CD14-positive monocyte (primary cell): ENCODE data around the gene GABRG3. TPM values are rescaled to one million over a fixed set of nuclear protein-coding genes. Genes with fewer than 3 reads are reported as not detected.

Source experiments
- DNase-seq, 3 donors: peaks; one replicate each; pipeline ENCODE4 v3.0.0-alpha.2; 2011 to 2022
- H2AFZ ChIP-seq: 2 replicates; pipeline ENCODE4 v1.6.0; 2012; ENCODE audit warnings: mild to moderate bottlenecking, low read depth, low read length, inconsistent platforms; ENCODE audit not compliant: insufficient read depth, poor library complexity, severe bottlenecking
- H3K27ac ChIP-seq, 2 donors: 1 replicate in 1 of 2; 2 replicates in 1 of 2; pipeline ENCODE4 v1.5.1; 2012 to 2013; ENCODE audit warnings: low read length in 2 of 2, control low read depth in 1 of 2, inconsistent platforms in 1 of 2, low read depth in 1 of 2, mild to moderate bottlenecking in 1 of 2
- H3K27me3 ChIP-seq, 2 donors: one replicate each; pipeline versions ENCODE4 v1.6.0 to v1.6.1; 2011 to 2013; ENCODE audit warnings: low read length in 2 of 2; ENCODE audit not compliant: control insufficient read depth in 2 of 2, insufficient read depth in 2 of 2
- H3K36me3 ChIP-seq, 2 donors: replicated peaks in 1 of 2; 1 replicate in 1 of 2; 2 replicates in 1 of 2; pipeline versions ENCODE4 v1.5.1 to v1.6.1; 2012 to 2013; ENCODE audit warnings: low read length in 2 of 2, control low read depth in 1 of 2, inconsistent platforms in 1 of 2, mild to moderate bottlenecking in 1 of 2; ENCODE audit not compliant: insufficient read depth in 2 of 2, control insufficient read depth in 1 of 2
- H3K4me1 ChIP-seq, 2 donors: 1 replicate in 1 of 2; 2 replicates in 1 of 2; pipeline versions ENCODE4 v1.5.1 to v1.6.1; 2012 to 2013; ENCODE audit warnings: low read length in 2 of 2, control low read depth in 1 of 2, inconsistent platforms in 1 of 2, mild to moderate bottlenecking in 1 of 2, moderate library complexity in 1 of 2; ENCODE audit not compliant: insufficient read depth in 2 of 2, control insufficient read depth in 1 of 2
- H3K4me2 ChIP-seq: replicated peaks from 2 replicates; pipeline ENCODE3; 2012; ENCODE audit warnings: low read length, moderate library complexity, mild to moderate bottlenecking; ENCODE audit not compliant: poor library complexity, severe bottlenecking; ENCODE audit errors: extremely low read depth
- H3K4me3 ChIP-seq, 3 experiments: fragments of 200-600 bp in 1 of 3; sonication (generic) in 1 of 3; replicated peaks in 1 of 3; 1 replicate in 2 of 3; 2 replicates in 1 of 3; pipeline ENCODE4 v1.5.1; 2011 to 2013; ENCODE audit warnings: low read length in 3 of 3, mild to moderate bottlenecking in 3 of 3, control low read depth in 2 of 3, low read depth in 2 of 3, inconsistent platforms in 1 of 3, moderate library complexity in 1 of 3
- H3K79me2 ChIP-seq: 2 replicates; pipeline ENCODE4 v1.6.0; 2012; ENCODE audit warnings: mild to moderate bottlenecking, control low read depth, inconsistent platforms, low read length, moderate library complexity; ENCODE audit not compliant: insufficient read depth
- H3K9ac ChIP-seq: 2 replicates; pipeline ENCODE4 v1.6.0; 2017; ENCODE audit warnings: low read length, mild to moderate bottlenecking; ENCODE audit not compliant: insufficient read depth, poor library complexity, severe bottlenecking
- H3K9me3 ChIP-seq, 2 donors: replicated peaks in 1 of 2; 1 replicate in 1 of 2; 2 replicates in 1 of 2; pipeline versions ENCODE4 v1.5.1 to v1.6.1; 2012 to 2013; ENCODE audit warnings: low read length in 2 of 2, control low read depth in 1 of 2; ENCODE audit not compliant: control insufficient read depth in 1 of 2, insufficient read depth in 1 of 2
- H4K20me1 ChIP-seq: 2 replicates; pipeline ENCODE4 v1.6.0; 2012; ENCODE audit warnings: mild to moderate bottlenecking, low read length, control low read depth, moderate library complexity; ENCODE audit not compliant: insufficient read depth
- H3K27ac Mint-ChIP-seq, 7 donors: one replicate each; pipeline ENCODE4 v1.8.0; 2020; ENCODE audit warnings: mild to moderate bottlenecking in 7 of 7, mixed read lengths in 7 of 7, moderate library complexity in 6 of 7, inconsistent platforms in 2 of 7
- H3K27me3 Mint-ChIP-seq, 3 donors: one replicate each; pipeline ENCODE4 v1.8.0; 2021 to 2022; ENCODE audit warnings: low read depth in 3 of 3, mild to moderate bottlenecking in 3 of 3, mixed read lengths in 3 of 3, moderate library complexity in 3 of 3, inconsistent platforms in 1 of 3
- H3K36me3 Mint-ChIP-seq, 2 donors: one replicate each; pipeline ENCODE4 v1.8.0; 2020; ENCODE audit warnings: mixed read lengths in 2 of 2, inconsistent platforms in 1 of 2, mild to moderate bottlenecking in 1 of 2
- H3K4me1 Mint-ChIP-seq: one replicate; pipeline ENCODE4 v1.8.0; 2020; ENCODE audit warnings: mild to moderate bottlenecking, mixed read lengths
- H3K4me3 Mint-ChIP-seq, 2 donors: one replicate each; pipeline ENCODE4 v1.8.0; 2020; ENCODE audit warnings: mild to moderate bottlenecking in 2 of 2, mixed read lengths in 2 of 2, moderate library complexity in 1 of 2
- H3K9me3 Mint-ChIP-seq, 7 donors: one replicate each; pipeline ENCODE4 v1.8.0; 2020 to 2022; ENCODE audit warnings: mixed read lengths in 7 of 7, mild to moderate bottlenecking in 6 of 7, moderate library complexity in 6 of 7, inconsistent platforms in 2 of 7
- WGBS: methylation state at CpG from one replicate; pipeline ENCODE4 v1.1.5; 2013; ENCODE audit warnings: missing lambda C conversion rate; ENCODE audit not compliant: insufficient coverage; 5-methylcytosine and 5-hydroxymethylcytosine counted together
- intact Hi-C, 2 donors: fragments of 100-400 bp; cut with micrococcal nuclease; formaldehyde crosslinking; loops; one replicate each; pipeline versions ENCODE4 v1.15.0 to v1.15.1; 2023
- polyA plus RNA-seq, 3 donors: library from polyadenylated mRNA; depleted of rRNA in 1 of 3; unstranded in 2 of 3; stranded (reverse) in 1 of 3; fragments of 300-500 nt in 2 of 3; fragments of >200 nt in 1 of 3; fragmentation: Illumina TruSeq in 2 of 3; gene quantifications; 1 replicate in 2 of 3; 2 replicates in 1 of 3; pipeline ENCODE4 v1.2.3, GENCODE V29; 2012 to 2021
- TF ChIP-seq, protein P1 (sequence below): fragments of 200-600 bp; IDR thresholded peaks from one replicate; pipeline ENCODE4 v1.8.0; 2022; ENCODE audit warnings: antibody characterized with exemption, mild to moderate bottlenecking

GABRG3 gene
- polyA plus RNA-seq, 3 donors = not detected

DNA sequence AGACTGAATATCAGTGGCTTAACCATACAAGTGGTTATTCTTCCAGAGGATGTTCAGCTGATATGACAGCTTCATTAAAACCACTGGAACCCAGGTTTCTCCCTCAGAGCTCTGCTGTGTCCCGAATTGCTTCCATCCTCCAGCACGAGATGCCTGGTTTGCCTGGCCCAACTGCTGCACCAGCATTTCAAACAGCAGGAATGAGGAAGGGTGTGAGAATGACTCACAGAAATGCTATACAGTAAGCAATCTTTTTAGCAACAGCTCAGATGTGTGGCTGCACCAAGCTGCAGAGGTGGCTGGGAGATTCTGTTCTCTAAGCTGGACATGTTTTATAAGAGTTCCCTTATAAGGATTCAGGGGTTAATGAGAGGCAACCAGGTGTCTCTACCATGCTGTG is 271.0 kb downstream of the GABRG3 start:
- no peaks in the 10 kb centered on the region for H3K36me3 Mint-ChIP-seq
- H3K9ac ChIP-seq = no peak overlapping the region
- H3K4me2 ChIP-seq = no peak overlapping the region
- no peaks in the 10 kb centered on the region for H3K4me1 ChIP-seq
- H4K20me1 ChIP-seq = no peaks in the 10 kb centered on the region
- TF ChIP-seq, protein P1, sequence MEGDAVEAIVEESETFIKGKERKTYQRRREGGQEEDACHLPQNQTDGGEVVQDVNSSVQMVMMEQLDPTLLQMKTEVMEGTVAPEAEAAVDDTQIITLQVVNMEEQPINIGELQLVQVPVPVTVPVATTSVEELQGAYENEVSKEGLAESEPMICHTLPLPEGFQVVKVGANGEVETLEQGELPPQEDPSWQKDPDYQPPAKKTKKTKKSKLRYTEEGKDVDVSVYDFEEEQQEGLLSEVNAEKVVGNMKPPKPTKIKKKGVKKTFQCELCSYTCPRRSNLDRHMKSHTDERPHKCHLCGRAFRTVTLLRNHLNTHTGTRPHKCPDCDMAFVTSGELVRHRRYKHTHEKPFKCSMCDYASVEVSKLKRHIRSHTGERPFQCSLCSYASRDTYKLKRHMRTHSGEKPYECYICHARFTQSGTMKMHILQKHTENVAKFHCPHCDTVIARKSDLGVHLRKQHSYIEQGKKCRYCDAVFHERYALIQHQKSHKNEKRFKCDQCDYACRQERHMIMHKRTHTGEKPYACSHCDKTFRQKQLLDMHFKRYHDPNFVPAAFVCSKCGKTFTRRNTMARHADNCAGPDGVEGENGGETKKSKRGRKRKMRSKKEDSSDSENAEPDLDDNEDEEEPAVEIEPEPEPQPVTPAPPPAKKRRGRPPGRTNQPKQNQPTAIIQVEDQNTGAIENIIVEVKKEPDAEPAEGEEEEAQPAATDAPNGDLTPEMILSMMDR = no peak
- H3K79me2 ChIP-seq = no peaks in the 10 kb centered on the region
- peaks cover 0 to 14% (median 7%) of the 10 kb centered on the region in 7 donors for H3K9me3 Mint-ChIP-seq
- peaks cover 6 to 10% of the 10 kb centered on the region in 2 donors for H3K9me3 ChIP-seq
- DNase-seq = no peak
- no peak overlapping the region for H3K4me3 ChIP-seq
- H3K27ac ChIP-seq = no peak overlapping the region
- H3K4me1 Mint-ChIP-seq = no peaks in the 10 kb centered on the region
- H3K27ac Mint-ChIP-seq = no peak overlapping the region
- H2AFZ ChIP-seq = no peak overlapping the region
- intact Hi-C loops = no loop called here
- no peaks in the 10 kb centered on the region for H3K36me3 ChIP-seq
- WGBS = no CpG with 5 or more reads among the region's 2 CpGs
- H3K27me3 ChIP-seq = no peaks in the 10 kb centered on the region
- no peak overlapping the region for H3K4me3 Mint-ChIP-seq
- no peaks in the 10 kb centered on the region for H3K27me3 Mint-ChIP-seq

DNA sequence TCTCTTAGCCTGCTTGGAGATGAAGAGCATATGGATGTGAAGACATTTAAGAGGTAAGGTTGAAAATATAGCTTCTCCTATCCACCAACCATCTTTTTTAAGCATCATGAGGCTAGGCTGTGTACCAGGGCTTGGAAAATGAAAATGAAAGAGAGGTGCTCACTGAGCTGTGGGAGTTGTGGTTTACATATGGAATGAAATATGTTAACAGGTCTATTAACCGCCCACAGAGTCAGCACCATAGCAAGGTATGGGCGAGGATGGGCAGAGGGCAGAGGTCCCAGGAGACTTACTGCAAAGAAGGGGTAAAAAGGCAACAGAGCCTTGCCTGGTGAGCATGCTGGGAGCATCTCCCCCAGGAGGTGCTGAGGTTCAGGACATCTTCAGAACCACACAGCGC is 273.1 kb downstream of the GABRG3 start:
- Histone ChIP-seq H4K20me1 (no peaks in the 10 kb centered on the region), H3K4me2 (no peak overlapping the region), H3K9me3 (peaks cover 12 to 15% of the 10 kb centered on the region in 2 donors), H3K27ac (no peak overlapping the region), H3K27me3 (no peaks in the 10 kb centered on the region), H3K9ac (no peak overlapping the region), H3K36me3 (no peaks in the 10 kb centered on the region), H3K4me3 (no peak overlapping the region), H3K79me2 (no peaks in the 10 kb centered on the region), H2AFZ (no peak overlapping the region), H3K4me1 (no peaks in the 10 kb centered on the region)
- intact Hi-C loops = no loop called here
- H3K4me3 Mint-ChIP-seq = no peak overlapping the region
- TF ChIP-seq, protein P1 = no peak
- H3K9me3 Mint-ChIP-seq = peaks cover 2 to 14% (median 10%) of the 10 kb centered on the region in 7 donors
- H3K27ac Mint-ChIP-seq = no peak overlapping the region
- no peaks in the 10 kb centered on the region for H3K36me3 Mint-ChIP-seq
- WGBS = 73% methylated on average over 2 of the region's 3 CpGs
- peaks cover 0 to 2% (median 0%) of the 10 kb centered on the region in 3 donors for H3K27me3 Mint-ChIP-seq
- H3K4me1 Mint-ChIP-seq = no peaks in the 10 kb centered on the region
- no peak for DNase-seq
